HG02759 (cell line): ENCODE measurements around the gene DCT.

Experiments used
- ATAC-seq: cut with Tn5 transposase; IDR thresholded peaks from one replicate; pipeline ENCODE4 v1.9.1; 2021; ENCODE audit warnings: mild to moderate bottlenecking, moderate library complexity; ENCODE audit not compliant: unreplicated experiment

The DCT gene

GRCh38 chr13:94400874-94401273 is 78.6 kb downstream of the DCT start:
- ATAC-seq, result no peak

GRCh38 chr13:94399812-94400211 is 79.7 kb downstream of the DCT start:
- no peak for ATAC-seq

- no peak for ATAC-seq
Observed at GRCh38 chr13:94395860-94396259, 83.6 kb downstream of the DCT start.

DNA sequence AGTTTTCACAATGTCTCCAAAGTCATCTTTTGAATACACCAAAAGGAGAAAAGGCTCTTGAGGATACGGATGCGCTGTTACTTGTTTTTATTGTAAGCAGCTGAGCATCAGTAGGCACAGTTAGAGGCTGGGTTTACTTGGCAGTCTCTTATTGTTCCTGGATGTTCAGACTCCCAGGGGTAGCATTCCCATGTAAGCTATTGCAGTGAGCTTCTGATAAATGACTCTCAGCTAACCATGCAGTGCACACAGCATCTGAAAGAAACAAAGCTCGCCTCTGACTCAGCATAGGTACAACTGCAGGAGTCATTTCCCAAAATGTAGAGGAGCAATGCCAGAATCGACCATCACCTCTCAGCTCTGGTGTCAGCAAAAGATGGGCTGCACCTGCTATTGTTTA is 84.8 kb downstream of the DCT start:
- no peak for ATAC-seq

GRCh38 chr13:94390881-94391280 is 88.6 kb downstream of the DCT start:
- no peak for ATAC-seq

GRCh38 chr13:94389604-94390351 is 89.7 kb downstream of the DCT start:
- ATAC-seq, result no peak

- ATAC-seq, result no peak
Observed at GRCh38 chr13:94387047-94387446, 92.4 kb downstream of the DCT start.
